ENCODE results near the gene SRCIN1.

SRCIN1 gene

DNA sequence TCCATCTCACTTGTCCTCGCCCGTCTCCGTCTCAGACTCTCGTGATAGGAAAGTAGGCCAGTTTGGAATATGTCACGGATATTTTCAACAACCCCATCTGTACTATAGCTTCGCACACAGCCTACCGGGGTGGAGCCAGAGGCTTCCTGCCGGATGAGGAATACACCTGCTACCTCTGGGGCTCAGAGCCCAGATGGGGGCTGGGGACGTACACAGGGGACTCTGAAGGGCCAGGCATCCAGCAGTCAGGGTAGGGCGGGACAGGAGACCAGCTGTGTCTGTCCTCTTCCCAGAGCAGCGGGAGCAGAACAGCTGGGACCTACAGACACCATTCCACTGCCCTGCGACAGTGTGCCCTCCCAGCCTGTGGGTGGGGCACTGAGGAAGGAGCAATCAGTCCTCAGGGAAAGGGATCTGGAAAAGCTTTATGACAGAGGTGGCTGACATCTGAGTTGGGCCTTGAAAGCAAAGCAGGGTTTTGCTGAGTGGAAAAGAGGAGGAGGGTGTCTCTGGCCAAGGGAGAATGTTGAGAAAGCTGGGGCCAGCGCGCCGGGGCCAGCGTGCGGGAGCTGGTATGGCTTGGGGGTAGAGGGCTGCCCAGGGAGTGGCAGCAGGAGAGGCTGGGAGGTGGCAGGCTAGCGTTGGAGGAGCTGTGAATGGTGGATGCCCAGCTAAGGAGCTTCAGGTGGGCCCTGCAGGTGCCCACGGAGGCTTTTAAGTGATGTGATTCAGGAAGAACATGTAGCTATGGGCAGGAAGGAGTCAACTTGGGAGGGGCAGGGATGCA is 11.5 kb upstream of the SRCIN1 start:
- no peak for DNase-seq

DNA sequence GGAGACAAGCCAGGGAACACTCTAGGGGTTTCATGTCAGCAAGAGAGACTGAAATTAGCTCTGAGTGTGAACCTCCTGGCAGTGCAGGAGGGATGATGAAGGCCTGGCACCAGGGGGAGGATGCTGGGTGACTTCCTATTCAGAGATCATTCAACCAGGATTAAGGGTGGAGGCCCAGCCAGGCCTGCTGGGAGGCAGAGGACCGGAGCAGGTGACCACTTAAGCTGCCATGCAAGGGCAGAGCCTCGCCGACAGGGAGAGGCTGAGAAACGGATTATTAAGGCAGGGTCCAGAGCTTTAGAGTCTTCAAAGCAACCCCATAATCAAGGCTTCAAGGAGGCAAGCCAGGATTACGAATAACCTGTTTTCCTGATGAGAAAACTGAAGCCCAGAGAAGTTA is 10.6 kb upstream of the SRCIN1 start:
- no peak for DNase-seq

DNA sequence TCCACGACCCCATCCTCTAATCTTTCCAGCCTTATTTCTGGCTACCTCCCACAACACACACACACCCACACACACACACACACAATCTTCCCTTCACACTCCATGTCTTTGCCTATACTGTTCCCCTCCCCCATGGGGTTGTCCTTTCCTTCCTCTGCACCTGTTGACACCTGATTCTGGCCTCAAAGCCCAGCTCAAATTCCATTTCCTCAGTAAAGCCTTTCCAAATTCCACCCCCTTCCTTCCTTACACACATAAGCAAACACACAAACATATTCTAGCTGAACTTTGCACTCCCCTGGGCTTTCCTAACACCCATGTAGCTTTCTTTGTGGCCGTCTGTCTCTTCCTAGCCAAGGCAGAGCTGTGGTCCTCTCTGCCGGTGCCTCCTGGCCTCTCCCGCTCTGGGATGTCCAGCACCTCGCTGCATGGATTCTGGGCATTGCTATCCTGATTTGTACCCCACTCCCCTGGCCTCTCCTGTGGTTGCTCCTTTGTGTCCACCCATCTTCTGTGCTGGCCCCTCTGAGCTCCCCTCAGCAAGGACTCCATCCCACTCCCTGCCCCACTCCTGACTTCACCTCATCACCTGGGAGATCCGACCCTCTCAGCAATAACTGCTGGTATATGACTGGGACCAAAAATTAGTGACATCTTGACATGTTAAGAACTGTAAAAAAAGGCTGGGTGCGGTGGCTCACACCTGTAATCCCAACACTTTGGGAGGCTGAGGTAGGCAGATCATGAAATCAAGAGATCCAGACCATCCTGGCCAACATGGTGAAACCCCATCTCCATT is 8.4 kb upstream of the SRCIN1 start:
- no peak for DNase-seq

DNA sequence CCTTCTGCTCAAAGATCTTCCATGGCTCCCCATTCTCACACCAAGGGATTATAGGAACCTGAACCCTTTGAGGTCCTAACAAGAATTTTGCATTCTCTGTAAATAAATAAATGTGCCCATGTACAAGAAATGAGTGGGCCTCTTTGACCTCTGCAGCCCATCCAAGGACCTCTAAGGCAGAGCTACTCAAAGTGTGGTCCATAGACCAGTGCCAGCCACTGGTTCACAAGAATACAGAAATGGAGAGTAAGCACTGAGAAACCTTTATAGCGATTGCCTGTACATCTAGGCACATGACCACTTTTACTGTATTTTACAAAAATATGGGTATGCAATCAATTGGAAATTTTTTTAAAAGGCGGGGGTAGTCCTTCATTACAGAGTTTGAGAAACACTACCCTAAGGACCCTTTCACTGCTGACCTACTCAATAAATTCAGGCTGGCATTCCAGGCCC is 7.8 kb upstream of the SRCIN1 start:
- no peak for DNase-seq

DNA sequence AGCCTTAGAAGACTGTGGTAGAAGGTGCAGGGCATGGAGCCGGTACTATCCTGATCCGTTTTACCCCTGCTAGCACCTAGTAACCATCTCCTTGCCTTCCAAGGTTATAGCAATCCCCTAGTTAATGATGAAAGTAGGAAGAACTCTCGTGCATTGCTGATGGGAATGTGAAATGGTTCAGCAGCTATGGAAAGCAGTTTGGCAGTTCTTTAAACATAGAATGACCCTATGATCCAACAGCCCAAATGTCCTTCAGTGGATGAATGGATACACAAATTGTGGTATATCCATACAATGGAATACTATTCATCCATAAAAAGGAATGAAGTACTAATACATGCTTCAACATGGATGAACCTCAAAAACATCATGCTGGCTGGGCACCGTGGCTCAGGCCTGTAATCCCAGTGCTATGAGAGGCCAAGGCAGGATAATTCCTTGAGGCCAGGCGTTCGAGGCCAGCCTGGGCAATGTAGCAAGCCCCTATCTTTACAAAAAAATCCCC is 6.2 kb upstream of the SRCIN1 start:
- no peak for DNase-seq

DNA sequence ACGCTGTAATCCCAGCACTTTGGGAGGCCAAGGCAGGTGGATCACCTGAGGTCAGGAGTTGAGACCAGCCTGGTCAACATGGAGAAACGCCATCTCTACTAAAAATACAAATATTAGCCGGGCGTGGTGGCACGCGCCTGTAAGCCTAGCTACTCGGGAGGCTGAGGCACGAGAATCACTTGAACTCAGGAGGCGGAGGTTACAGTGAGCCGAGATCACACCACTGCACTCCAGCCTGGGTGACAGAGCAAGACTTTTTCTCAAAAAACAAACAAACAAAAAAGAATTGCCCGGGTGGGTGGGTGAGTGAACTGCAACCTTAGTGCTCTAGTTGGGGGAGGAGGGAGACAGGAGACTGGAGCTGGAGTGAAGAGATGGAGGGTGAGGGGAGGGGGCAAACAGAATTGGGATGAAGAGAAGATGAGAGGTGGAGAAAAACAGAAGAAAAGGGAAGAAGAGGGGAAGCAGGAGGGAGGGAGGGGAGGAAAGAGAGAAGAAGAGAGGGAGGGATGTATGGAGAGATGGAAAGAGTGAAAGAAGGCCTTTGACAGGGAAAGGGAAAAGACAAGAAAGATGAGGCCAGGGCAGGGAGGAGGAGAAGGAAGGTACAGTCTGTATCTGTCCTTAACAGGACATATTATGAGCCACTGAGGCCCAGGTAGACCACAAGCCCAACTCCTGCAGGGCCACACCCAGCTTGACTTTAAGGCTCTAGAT is 5.5 kb upstream of the SRCIN1 start:
- DNase-seq, result no peak

DNA sequence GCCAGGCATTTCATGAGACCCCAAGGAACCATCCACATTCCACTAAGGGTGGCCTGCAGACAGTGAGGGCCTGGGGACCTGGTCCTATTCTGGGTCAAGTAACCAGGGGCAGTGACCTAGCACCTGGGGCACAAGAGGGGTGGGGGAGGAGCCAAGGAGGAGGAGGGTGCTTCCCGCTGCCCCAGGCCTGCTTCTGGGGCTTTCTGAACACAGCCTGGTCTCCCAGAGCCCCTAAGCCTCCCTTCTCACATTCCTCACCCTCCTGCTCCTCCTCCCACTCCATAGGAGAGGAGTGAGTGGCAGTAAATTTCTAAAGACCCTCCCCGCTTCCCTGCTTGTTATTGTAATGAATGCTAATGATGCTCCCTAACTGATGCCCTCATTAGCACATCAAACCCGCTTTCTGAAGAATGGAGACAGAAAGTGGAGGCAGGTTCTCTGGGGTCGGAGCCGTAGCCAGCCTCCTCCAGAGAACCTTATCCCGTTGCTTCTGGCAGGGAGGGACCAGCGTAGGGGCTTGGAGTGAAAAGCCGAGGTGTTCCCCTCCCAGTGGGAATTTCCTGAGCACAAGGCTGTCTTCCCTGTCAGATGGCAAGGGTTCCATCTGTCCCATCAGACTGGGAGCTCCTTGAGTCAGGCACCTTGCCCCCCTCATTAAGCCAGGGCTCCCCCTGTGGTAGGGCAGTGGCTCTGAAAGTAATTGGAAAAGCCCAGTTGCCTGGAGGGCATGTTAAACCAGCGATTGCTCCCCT is 3.7 kb upstream of the SRCIN1 start:
- no peak for DNase-seq

DNA sequence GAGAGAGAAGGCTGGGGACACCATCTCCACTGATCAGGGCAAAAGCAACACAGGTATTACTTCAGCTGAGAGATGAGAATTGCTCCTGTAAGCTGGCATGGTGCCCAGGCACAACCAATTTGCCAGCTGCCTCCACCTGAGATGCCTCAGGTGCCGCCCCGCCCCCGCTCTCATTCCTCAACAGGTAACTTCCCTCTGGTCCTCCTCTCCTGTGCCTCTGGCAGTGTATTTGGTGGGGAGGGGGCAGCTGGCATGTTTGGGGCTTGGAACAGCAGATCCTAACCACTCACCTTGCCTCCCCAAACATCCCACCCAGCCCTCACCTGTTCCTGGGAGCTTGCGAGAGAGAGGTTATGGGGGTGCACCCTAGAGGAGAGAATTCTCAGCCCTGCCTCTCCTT is 2.9 kb upstream of the SRCIN1 start:
- no peak for DNase-seq

DNA sequence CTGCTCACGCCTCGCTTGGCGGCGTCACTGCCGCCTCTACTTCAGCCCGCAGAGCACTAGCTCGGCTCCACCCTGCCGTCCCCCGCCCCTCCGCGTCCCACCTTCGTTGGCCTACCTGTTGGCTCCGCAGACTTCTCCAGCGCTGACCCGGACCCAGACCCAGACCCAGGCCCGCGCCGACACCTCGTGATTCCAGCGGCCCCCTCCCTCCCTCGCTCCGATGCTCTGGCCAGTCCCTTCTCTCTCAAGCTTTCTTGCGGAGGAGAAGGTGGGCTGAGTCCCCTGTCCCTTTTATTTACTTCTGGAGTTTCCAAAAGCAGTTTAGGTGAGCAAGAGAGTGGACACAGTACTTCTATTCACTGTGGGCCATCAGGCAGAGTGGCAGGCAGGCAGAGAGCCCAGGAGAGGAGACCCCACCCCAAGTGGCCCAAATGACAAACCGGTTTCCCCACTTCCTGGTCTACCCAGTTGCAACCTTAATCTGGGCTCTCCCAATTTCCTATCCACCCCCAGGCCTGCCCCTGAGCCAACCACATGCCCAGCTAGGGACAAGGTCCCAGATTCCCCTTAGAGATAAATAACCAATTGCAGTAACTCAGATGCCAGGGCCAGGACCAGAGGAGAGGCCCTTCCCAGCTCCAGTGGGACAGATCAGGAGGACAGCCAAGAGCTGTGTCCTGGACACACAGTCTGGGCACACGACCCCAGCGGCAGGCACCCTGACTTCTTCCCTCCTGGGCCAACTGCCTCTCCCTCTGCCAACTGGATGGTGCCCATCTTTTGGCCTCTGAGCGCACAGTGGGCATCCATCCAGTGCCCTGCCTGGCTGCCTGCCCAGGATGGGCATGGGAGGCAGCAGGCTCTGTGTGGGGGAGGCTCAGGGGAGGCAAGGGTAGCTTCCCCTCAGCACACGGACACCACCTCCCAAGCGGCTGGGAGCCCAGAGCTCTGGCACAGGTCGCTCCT is 1.2 kb upstream of the SRCIN1 start:
- DNase-seq, result no peak

DNA sequence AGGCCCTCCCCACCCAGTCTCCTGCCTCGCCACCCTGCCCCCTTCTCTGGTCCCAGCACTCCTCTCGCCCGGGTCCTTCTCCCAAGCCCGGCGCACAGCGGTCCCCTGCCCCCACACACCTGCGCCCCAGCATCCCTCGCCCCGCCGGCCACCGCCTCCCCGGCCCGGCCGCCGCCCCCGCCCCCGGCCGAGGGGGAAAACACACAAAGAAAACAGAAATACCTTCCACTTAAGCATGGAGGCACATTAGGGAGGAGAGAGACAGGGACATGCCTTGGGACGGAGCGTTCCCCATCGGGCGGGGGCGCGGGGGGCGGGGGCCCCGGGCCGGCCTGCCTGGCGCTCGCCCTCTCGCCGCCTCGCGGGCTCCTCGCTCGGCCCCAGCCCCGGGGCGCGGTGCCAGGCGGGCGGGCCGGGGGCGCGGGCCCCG is 326 bp downstream of the SRCIN1 start:
- DNase-seq, result no peak

DNA sequence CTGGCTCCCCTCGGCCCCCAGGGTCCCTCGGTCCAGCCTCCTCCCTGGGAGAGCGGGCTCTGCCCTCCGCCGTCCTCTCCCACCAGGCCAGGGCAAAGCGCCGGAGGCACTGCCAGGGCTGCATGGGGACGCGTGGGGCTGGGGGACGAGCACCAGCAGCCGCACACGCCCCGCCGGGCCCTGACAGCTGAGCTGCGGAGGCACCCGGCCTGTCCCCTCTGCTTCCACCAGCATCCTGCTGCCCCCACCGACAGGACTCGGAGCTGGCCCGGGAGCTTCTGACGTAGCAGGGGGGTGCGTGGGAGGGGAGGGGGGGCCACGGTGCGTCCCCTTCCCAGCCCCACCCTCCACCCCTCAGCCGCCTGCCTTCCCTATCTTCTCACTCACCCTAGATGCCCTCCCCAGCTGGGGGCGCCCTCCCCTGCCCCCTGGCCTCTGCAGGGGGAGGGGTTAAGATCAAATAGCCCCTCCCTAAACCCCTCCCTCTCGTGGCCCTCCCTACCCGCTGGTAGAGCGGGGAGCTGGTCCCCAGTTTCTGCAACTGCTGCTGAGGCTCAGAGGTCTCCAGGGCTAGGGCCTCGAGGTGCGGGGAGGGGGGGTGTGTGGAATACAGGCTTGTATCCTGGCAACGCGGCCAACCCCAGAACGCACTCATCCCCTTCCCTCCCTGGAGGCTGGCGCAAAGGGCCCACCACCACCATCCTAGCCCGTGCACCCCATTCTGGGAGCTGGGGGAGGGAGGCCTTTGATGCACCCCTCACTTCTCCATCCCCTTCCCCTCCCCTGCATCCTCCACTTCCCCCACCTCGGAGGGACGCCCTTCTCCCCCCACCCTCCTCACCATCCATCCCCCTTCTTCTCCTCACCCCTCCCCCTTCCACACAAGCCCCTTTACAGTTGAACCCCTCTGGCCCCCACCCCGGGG is 1.0 kb downstream of the SRCIN1 start:
- DNase-seq, result no peak

DNA sequence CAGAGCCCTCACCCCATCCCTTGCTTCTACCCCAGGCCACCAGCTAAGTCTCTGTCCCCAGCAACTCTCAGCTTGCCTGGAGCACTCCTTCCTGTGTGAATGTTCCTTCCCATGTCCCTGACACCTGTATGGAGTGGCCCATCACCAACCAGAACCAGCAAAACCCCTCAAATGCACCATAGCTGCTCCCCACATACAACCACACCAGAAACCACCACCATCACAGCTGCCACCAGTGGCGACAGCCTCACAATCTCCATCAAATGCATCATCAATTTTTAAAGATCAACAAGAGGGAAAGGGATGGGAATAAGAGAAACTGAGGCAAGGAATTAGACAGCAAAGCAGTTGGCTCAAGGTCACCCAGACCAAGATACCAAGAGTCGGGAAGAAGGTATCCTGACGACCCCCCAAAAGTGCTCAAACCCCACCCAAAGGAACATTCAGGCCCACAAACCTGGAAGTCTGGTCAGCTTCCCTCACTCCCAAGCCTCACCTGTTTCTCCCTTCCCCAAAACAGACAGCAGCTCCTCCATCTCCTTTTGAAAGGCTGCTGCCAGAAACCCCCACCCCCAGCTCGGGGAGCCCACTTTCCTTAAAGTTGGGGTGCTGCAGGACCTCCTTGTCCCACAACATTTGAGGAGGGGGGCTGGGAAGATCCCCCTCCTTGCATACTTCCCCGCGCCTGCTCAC is 1.8 kb downstream of the SRCIN1 start:
- no peak for DNase-seq

DNA sequence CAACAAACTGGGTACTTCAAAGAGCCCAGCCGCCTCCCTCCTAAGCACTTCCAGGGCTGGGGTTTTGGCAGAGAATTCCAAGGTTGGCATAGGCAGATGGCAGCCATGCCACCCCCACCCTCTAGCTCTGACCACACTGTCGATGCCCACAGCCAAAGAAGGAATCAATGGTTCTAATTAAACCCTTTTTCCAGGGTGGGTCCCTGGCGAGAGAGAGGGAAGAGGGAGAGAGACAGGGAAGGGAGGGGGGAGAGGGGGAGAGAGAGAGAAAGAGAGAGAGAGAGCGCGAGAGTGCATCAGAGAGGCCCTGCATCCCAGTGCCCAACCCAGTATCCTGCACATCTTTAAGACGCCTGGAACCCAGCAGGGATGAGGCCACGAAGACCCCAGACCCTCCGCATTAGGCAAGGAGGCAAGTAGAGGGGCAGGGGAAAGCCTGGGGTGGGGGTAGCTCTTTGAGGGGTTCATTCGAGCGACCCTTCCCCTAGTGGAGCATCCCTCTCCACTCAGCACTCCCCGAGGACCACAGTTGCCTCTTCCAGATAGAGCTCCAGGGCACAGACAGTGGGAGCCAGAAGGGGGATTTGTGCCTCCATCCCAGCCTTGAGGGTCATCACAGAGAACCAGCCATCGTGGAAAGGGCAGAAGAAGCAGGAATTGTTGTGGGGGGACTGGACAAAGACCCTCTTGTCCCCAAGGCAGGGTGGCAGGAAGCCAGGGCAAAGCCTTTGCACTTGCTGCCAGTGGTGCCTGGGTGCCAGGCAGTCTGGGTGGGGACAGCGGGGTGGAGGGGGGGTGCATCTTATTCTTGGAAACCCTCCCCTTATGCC is 2.6 kb downstream of the SRCIN1 start:
- no peak for DNase-seq

DNA sequence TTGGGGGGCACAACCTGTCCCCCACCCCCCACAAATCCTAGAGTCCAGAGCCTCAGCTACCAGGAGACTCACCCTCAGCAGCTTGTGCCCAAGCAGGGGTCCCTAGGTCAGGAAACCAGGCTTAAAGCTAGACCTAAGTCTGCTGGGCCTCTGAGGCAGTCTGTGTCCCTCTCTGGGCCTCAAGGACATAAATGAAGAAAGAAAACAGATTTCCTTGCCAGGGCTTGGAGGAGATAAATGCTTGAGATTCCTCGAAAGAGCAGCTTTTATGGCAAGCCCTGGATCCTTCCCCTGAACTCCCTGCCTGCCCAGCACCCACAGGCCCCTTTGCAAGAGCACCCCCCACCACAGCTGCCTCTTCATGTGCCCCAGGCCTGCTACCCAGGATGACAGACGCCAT is 3.3 kb downstream of the SRCIN1 start:
- DNase-seq, result no peak

DNA sequence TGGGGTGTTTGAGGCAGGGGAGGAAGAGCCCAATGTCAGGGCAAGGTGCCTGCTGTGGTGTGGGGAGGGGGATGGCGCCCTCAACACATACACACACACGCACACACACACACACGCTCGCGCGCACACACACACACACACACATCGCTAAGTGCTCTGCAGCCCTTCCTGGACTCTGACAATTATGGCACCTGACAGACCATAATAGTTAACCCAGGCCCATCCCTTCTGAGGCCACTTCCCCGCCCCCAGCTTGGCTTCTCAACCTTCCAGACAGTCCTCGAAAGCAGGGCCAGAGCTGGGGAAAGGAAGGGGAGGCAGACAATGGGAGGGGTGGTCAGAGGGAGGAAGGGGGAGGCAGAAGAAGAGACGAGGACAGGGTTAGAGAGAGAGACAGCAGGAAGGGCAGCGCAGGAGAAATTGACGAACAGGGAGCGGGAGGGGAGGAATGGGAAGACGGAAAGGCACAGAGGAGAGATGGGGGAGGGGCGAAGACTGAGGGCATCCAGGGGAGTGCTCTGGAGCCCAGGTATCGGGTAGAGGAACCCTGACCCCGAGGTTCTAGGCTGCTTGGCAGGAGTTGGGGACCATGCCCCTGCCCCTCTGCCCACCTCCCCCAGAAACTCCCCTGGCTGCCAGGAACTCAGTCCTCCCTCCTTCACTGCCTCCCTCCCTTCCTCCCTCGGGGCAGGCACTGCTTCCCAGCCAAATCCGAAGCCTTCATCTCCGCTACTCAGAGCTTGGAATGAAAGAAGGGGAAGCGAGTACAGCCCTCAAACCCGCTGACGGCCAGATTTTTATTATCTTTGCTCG is 4.0 kb downstream of the SRCIN1 start:
- no peak for DNase-seq

DNA sequence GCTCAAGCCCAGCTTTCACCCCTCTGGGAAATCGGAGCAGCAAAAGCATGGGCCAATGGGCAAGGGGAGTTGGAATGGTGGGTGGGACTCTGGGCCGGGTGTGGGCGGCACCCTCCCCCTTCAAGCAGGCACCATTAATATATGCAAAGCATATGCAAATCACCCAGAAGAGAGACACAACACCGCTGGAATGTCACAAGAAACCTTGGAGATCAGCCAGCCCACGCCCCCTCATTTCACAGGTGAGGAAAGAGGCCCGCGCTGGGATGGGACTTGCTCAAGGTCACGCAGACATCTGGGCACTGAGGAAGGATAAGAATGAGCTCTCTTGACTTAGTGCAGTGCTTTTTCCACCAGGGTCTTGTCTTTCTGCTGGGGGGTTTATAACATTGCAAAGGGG is 4.8 kb downstream of the SRCIN1 start:
- DNase-seq, result no peak

DNA sequence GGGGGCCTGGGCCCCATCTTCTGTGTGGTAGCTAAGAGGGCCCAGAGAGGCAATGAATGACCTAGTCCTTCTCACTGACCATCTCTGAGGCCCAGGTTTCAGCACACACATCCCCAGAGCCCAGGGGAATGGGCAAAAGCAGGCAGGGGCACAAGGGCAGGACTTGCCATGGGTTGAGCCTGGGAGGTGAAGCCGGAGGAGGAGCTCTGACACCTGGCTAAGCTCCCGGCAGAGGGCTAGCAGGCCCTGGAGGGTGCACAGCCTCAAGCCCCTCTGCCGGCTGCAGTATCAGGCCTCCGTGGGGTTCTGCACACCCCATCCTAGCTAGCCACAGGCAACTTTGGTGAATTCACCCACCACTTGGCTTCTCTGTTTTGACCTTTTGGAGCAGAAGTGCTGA is 5.3 kb downstream of the SRCIN1 start:
- DNase-seq, result no peak

DNA sequence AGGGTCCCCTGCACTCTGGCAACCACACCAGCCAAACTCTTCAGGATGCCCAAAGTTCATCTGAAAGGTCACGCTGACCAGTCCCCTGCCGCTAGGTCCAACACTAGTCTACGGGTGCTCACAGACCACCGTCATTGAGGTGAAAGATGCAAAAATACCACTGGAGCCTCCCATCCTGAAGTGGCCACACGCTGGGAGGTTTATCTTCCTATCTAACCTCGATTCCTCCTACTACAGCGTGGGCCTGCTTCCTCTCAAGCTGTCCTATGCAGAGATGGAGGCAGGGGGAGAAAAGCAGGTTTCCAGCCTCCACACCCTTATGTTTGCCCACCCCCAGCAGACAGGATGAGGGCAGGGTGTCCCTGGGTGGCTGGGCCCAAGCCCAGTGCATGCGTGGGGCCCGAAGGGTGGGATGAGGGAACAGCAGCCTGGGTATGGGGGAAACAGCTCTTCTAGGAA is 6.3 kb downstream of the SRCIN1 start:
- DNase-seq, result no peak

All from GDM1 (cell line).